NCI-H128 (cell line): ENCODE data around the gene MIPEP.

Experiments used
- DNase-seq: peaks from one replicate; lab custom pipeline; 2025; ENCODE audit not compliant: unreplicated experiment; lab: John Stamatoyannopoulos, UW

Gene MIPEP

GRCh38 chr13:23688336-23688735, 200.9 kb downstream of the MIPEP start:
- no peak for DNase-seq

- DNase-seq = no peak
These were observed 201.6 kb downstream of the MIPEP start for GRCh38 chr13:23687614-23688013.

- DNase-seq = no peak
These were observed 202.3 kb downstream of the MIPEP start for GRCh38 chr13:23686948-23687347.

GRCh38 chr13:23685416-23685815, 203.8 kb downstream of the MIPEP start:
- no peak for DNase-seq

DNA sequence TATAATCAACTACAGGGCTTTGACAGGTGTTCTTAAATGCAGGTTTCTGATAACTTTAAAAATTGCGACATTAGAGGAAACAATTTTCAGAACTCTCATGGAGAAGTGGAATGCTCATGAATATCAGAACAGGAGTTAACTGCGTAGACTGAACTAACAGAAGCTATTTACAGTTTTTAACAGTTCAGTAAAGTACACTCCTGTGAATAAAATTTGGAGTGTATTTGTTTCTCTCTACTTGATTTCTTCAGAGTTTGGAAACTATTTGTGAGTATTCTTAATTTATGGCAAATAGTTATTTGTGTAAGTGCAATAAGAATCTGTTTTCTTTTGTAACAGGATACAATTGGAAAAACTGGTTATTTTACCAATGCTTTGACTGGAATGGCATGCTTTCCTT, 204.6 kb downstream of the MIPEP start:
- DNase-seq = no peak

GRCh38 chr13:23683084-23683483, 206.1 kb downstream of the MIPEP start:
- DNase-seq = no peak

- no peak for DNase-seq
These were observed 208.1 kb downstream of the MIPEP start for GRCh38 chr13:23680845-23681669.
